ENCODE data around the gene CDK16.

The CDK16 gene

DNA sequence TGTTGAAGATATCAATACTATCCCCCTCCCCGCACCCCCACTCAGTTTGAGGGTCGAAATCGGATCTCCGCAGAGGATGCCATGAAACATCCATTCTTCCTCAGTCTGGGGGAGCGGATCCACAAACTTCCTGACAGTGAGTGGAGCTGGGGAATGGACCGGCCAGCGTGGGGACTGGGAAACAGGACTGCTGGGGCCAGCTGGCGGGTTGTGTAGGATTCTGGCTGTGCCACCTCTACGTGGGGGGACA, 8.8 kb downstream of the CDK16 start:
- H3K4me3 ChIP-seq (ENCODE audit: low read depth, low read length): no peak overlapping the region
- TF ChIP-seq, protein P1, sequence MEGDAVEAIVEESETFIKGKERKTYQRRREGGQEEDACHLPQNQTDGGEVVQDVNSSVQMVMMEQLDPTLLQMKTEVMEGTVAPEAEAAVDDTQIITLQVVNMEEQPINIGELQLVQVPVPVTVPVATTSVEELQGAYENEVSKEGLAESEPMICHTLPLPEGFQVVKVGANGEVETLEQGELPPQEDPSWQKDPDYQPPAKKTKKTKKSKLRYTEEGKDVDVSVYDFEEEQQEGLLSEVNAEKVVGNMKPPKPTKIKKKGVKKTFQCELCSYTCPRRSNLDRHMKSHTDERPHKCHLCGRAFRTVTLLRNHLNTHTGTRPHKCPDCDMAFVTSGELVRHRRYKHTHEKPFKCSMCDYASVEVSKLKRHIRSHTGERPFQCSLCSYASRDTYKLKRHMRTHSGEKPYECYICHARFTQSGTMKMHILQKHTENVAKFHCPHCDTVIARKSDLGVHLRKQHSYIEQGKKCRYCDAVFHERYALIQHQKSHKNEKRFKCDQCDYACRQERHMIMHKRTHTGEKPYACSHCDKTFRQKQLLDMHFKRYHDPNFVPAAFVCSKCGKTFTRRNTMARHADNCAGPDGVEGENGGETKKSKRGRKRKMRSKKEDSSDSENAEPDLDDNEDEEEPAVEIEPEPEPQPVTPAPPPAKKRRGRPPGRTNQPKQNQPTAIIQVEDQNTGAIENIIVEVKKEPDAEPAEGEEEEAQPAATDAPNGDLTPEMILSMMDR (IDR thresholded peaks at IDR 0.05; ENCODE audit: low read depth, low read length, missing control alignments): no peak
- no peak for DNase-seq (ENCODE audit: low read depth)

DNA sequence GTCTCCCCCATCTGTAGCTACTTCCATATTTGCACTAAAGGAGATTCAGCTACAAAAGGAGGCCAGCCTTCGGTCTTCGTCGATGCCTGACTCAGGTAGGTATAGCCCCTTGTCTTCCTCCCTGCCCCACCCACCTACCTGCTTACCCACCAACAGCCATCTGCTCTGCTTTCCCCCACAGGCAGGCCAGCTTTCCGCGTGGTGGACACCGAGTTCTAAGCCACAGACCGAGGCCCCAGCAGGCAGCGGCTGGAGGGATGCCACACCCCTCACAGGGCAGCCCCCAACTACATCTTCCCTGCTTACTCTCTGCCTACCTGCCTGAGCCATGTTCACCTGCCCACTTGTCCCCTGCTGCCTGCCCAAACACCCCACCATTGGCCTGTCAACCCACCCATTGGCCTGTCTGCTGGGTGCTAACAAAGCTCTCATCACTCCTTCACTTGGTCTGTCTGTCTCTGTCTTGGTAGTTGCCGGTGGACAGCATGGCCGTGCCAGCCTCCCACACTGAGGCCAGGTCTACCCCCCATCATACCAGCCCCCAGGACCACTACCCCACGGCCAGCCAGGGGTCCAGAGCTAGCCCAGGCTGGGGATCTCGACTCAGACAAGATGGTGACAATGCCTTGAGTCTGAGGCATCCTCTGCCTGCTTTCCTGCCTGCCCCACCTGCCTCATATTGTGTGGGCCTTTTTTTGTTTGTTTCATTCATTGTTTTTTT, 10.2 kb downstream of the CDK16 start:
- DNase-seq (ENCODE audit: low read depth): no peak
- no peak overlapping the region for H3K4me3 ChIP-seq (ENCODE audit: low read depth, low read length)
- TF ChIP-seq, protein P1 (IDR thresholded peaks at IDR 0.05; ENCODE audit: low read depth, low read length, missing control alignments): no peak

DNA sequence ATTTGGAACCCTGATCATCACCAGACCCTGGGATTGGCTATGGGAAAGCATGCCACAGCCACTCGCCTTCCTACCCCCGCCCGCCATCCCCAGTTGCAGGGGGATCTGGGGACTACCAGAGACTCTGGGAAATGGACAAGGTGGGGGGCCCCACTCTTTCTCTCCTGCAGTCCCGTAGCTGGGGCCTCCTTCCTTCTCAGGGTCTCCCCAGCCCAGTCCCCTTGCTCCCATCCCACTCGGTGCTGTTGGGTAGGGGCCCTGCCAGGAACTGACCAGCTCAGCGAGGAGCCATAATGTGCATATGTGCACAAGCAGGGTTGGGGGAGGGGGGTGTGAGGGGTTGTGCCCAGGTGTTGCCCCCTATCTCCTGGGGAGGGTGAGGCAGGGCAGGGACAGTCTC, 10.9 kb downstream of the CDK16 start:
- no peak overlapping the region for H3K4me3 ChIP-seq (ENCODE audit: low read depth, low read length)
- TF ChIP-seq, protein P1 (IDR thresholded peaks at IDR 0.05; ENCODE audit: low read depth, low read length, missing control alignments): no peak
- DNase-seq (ENCODE audit: low read depth): no peak

DNA sequence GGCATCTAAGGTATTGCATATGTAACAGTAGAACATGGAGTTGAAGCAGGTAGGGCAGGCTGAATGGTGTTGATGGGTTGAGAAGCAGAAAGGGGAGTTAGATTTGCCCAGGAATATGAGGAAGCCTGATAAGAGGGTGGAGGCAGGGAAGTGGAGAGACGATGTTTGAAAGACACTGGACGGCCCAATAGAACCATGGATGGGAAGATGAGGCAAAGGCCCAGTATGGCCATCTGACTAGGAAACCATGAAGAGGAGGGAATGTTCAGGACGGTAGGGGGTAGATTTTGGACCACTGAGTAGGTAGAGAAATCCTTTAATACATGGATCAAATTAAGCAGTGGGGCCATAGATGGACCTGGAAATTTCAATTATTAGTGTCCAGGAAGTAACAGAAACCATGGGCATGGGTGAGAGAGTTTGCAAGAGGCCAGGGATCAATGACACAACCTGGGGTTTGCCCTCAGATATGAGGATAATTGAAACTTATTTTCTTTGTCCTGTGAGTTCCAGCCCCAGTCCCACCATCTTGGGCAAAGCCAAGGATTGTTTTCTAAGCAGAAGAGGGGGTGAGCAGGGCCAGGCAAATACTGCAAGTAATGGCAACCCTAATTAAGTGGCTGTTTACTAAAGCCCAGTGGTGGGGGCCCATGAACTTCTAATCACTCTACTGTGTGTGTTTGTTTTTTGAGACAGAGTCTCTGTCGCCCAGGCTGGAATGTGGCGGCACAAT, 11.8 kb downstream of the CDK16 start:
- TF ChIP-seq, protein P1 (IDR thresholded peaks at IDR 0.05; ENCODE audit: low read depth, low read length, missing control alignments): no peak
- no peak overlapping the region for H3K4me3 ChIP-seq (ENCODE audit: low read depth, low read length)
- no peak for DNase-seq (ENCODE audit: low read depth)

DNA sequence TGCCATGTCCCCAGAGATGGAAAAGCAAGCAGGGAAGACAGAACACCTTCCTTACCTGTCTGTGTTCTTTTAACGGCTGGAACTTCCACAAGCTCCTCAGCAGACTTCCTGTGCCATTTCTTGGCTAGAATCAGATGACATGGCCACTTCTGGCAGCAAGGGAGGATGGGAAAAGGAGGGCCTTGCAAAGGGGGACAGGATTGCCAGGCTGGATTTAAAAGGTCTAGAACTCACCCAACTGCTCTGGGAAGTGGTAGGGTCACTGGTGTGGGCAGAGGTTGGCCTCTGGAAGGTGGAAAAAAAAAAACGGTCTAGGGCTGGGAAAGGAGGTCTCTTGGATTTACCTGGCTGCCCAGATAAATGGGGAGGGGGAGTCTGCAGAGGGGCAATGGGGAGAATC, 12.7 kb downstream of the CDK16 start:
- H3K4me3 ChIP-seq (ENCODE audit: low read depth, low read length): no peak overlapping the region
- TF ChIP-seq, protein P1 (IDR thresholded peaks at IDR 0.05; ENCODE audit: low read depth, low read length, missing control alignments): no peak
- no peak for DNase-seq (ENCODE audit: low read depth)

DNA sequence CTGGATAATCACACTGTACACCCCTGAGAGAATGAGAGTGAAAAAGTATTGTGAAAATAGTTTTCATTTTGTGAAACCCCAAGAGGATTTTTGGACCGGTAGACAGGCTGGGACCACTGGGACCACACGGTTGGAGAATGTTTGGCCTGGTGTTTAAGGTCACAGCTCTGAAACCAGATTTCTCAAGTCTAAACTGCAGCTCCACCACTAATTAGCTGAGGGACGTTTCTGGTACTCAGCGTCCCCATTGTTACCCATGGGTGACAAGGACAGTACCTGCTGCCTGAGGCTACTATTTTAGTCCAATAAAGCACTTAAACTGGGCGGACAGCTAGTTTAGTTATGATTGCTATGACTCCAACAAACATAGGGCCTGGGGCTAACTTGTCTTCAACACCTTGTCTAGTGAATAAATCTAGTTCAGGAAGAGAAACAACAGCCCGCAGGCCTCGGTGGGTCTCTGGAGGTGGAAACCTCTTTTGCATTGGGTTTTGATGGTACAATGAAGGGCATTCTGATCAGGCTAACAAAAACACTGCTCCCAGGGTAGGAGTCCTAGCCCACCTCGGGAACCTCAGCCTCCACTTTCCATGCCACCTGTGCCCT, 13.8 kb downstream of the CDK16 start:
- TF ChIP-seq, protein P1 (IDR thresholded peaks at IDR 0.05; ENCODE audit: low read depth, low read length, missing control alignments): no peak
- no peak for DNase-seq (ENCODE audit: low read depth)
- peak overlapping the region; percentile 78 for H3K4me3 ChIP-seq (ENCODE audit: low read depth, low read length)

Data from GM12864 (cell line).